GM12878 (cell line): ENCODE results near the gene RNF167. TPM values are rescaled to one million over a fixed set of nuclear protein-coding genes. Genes with fewer than 3 reads are reported as not detected.

ENCODE experiments used
- ATAC-seq: fragments of 200-7000 bp; cut with Tn5 transposase; 3 replicates; pipeline ENCODE4 v1.9.1; 2020; ENCODE audit warnings: mild to moderate bottlenecking, moderate library complexity
- BruUV-seq: library from RNA; stranded (reverse); fragments of 400-500 nt; replicated peaks from 2 replicates; lab custom pipeline; 2021; lab: Mats Ljungman, UMichigan
- CTCF ChIA-PET: fragments of 300-600 bp; sonication (Branson Sonifier 250); formaldehyde crosslinking; extraction: SDS; loops from one replicate; lab custom pipeline; 2021; ENCODE audit warnings: inconsistent platforms; lab: Yijun Ruan, JAX
- POLR2A ChIA-PET: fragments of 350-600 bp; formaldehyde crosslinking; extraction: SDS; loops from one replicate; lab custom pipeline; 2021; ENCODE audit warnings: inconsistent platforms; lab: Charles Lee
- RAD21 ChIA-PET: fragments of 300-600 bp; sonication (Branson Sonifier 250); formaldehyde crosslinking; loops from one replicate; lab custom pipeline; 2023; ENCODE audit warnings: antibody characterized with exemption; ENCODE audit not compliant: unreplicated experiment; lab: Charles Lee
- SMC1A ChIA-PET: fragments of 300-600 bp; sonication (Branson Sonifier 250); formaldehyde crosslinking; loops from one replicate; lab custom pipeline; 2023; ENCODE audit not compliant: unreplicated experiment, uncharacterized antibody; lab: Charles Lee
- DNase-seq: peaks from one replicate; pipeline ENCODE4 v3.0.0-alpha.2; 2011; ENCODE audit warnings: low read depth, low spot score
- FAIRE-seq: peaks from 3 replicates; lab custom pipeline; 2011; peaks lifted over from hg19 to GRCh38; lab: Jason Lieb, UNC
- H2AFZ ChIP-seq: 2 replicates; pipeline ENCODE4 v1.6.0; 2011; ENCODE audit warnings: low read depth, low read length, control low read depth; ENCODE audit not compliant: control insufficient read depth
- H3K27ac ChIP-seq: 2 replicates; pipeline ENCODE4 v1.5.1; 2011; ENCODE audit warnings: control low read depth; ENCODE audit not compliant: control insufficient read depth, insufficient read depth
- H3K27me3 ChIP-seq, 2 experiments: replicated peaks in 1 of 2; 2 replicates each; pipeline versions ENCODE4 v1.6.0 to v1.6.1; 2011; ENCODE audit warnings: low read length in 1 of 2; ENCODE audit not compliant: control insufficient read depth in 2 of 2, insufficient read depth in 2 of 2
- H3K36me3 ChIP-seq, 2 experiments: 2 replicates each; pipeline ENCODE4 v1.5.1; 2011; ENCODE audit warnings: low read length in 1 of 2; ENCODE audit not compliant: control insufficient read depth in 2 of 2, insufficient read depth in 2 of 2
- H3K4me1 ChIP-seq: 2 replicates; pipeline ENCODE4 v1.6.1; 2011; ENCODE audit warnings: mild to moderate bottlenecking, low read length, moderate library complexity, mixed read lengths; ENCODE audit not compliant: control insufficient read depth, insufficient read depth
- H3K4me2 ChIP-seq: 2 replicates; pipeline ENCODE4 v1.6.0; 2011; ENCODE audit warnings: control low read depth; ENCODE audit not compliant: control insufficient read depth, insufficient read depth
- H3K4me3 ChIP-seq: fragments of 200-600 bp; sonication (generic); 2 replicates; pipeline ENCODE4 v1.5.1; 2016
- H3K79me2 ChIP-seq: 2 replicates; pipeline ENCODE4 v1.6.0; 2011; ENCODE audit warnings: low read length; ENCODE audit not compliant: control insufficient read depth, insufficient read depth
- H3K9ac ChIP-seq: 2 replicates; pipeline ENCODE4 v1.8.0; 2011; ENCODE audit warnings: low read length, control low read depth, mixed read lengths; ENCODE audit not compliant: control insufficient read depth, insufficient read depth
- H3K9me3 ChIP-seq: replicated peaks from 3 replicates; pipeline ENCODE4 v1.5.1; 2011; ENCODE audit warnings: mild to moderate bottlenecking, low read length; ENCODE audit not compliant: control insufficient read depth, insufficient read depth
- H4K20me1 ChIP-seq: 2 replicates; pipeline ENCODE4 v1.6.0; 2011; ENCODE audit not compliant: control insufficient read depth, insufficient read depth
- BCL11A ChIP-seq: IDR thresholded peaks from 2 replicates; pipeline ENCODE4 v1.6.1; 2011; ENCODE audit warnings: low read depth, low read length
- BCL3 ChIP-seq: IDR thresholded peaks from 2 replicates; pipeline ENCODE4 v1.6.1; 2011; ENCODE audit warnings: borderline replicate concordance, low read depth, mild to moderate bottlenecking, moderate library complexity, low read length; ENCODE audit not compliant: insufficient read depth, poor library complexity, severe bottlenecking
- CBX3 ChIP-seq: fragments of 200-600 bp; sonication (generic); IDR thresholded peaks from 2 replicates; pipeline ENCODE4 v1.6.1; 2016; ENCODE audit warnings: low read depth, borderline replicate concordance
- DPF2 ChIP-seq: fragments of 450-650 bp; IDR thresholded peaks from 2 replicates; pipeline ENCODE4 v1.6.1; 2017; ENCODE audit warnings: mild to moderate bottlenecking
- HDGF ChIP-seq: fragments of 450-650 bp; IDR thresholded peaks from 2 replicates; pipeline ENCODE4 v1.6.1; 2016; ENCODE audit warnings: antibody characterized with exemption
- MEF2A ChIP-seq: IDR thresholded peaks from 2 replicates; pipeline ENCODE4 v1.6.1; 2011; ENCODE audit warnings: low read depth, mild to moderate bottlenecking, low read length, moderate library complexity; ENCODE audit not compliant: insufficient read depth
- MYB ChIP-seq: fragments of 150-350 bp; IDR thresholded peaks from 2 replicates; pipeline ENCODE4 v1.6.1; 2014; ENCODE audit warnings: mild to moderate bottlenecking, low read depth, low read length, borderline replicate concordance
- POLR2A ChIP-seq: IDR thresholded peaks from 2 replicates; pipeline ENCODE4 v1.6.1; 2011; ENCODE audit warnings: low read depth, mild to moderate bottlenecking, low read length
- POLR2AphosphoS5 ChIP-seq: IDR thresholded peaks from 2 replicates; pipeline ENCODE4 v1.6.1; 2011; ENCODE audit warnings: mild to moderate bottlenecking, low read length, inconsistent platforms
- RCOR1 ChIP-seq: conservative IDR thresholded peaks from 2 replicates; pipeline ENCODE4 v1.6.1; 2012; ENCODE audit warnings: low read depth, low read length, improper control_type of control experiment
- SPI1 ChIP-seq: IDR thresholded peaks from 2 replicates; pipeline ENCODE4 v1.6.1; 2011; ENCODE audit warnings: low read depth, mild to moderate bottlenecking, low read length, moderate library complexity, borderline replicate concordance; ENCODE audit not compliant: insufficient read depth
- SUZ12 ChIP-seq: fragments of 200-600 bp; sonication (generic); IDR thresholded peaks from one replicate; pipeline ENCODE4 v1.6.1; 2018; ENCODE audit warnings: antibody characterized with exemption, mild to moderate bottlenecking; ENCODE audit not compliant: unreplicated experiment
- TAF1 ChIP-seq: IDR thresholded peaks from 2 replicates; pipeline ENCODE4 v1.6.1; 2011; ENCODE audit warnings: mild to moderate bottlenecking, low read depth, low read length, borderline replicate concordance
- ZNF274 ChIP-seq: IDR thresholded peaks from one replicate; pipeline ENCODE4 v1.8.0; 2011; ENCODE audit not compliant: insufficient read length, insufficient read depth
- ZNF384 ChIP-seq: IDR thresholded peaks from 2 replicates; pipeline ENCODE4 v1.6.1; 2012; ENCODE audit warnings: low read depth, mild to moderate bottlenecking, low read length, improper control_type of control experiment, borderline replicate concordance
- WGBS: methylation state at CpG from one replicate; pipeline ENCODE4 v1.1.6; 2016; ENCODE audit warnings: low lambda C conversion rate; ENCODE audit not compliant: insufficient replicate concordance, insufficient coverage; ENCODE audit errors: missing lambda C conversion rate; 5-methylcytosine and 5-hydroxymethylcytosine counted together
- in situ Hi-C: fragments of 300-500 bp; cut with MboI; formaldehyde crosslinking; loops from 9 replicates; pipeline ENCODE4 v1.14.3; 2018; ENCODE audit warnings: mixed read lengths
- intact Hi-C: fragments of 100-400 bp; cut with micrococcal nuclease; formaldehyde crosslinking; loops from one replicate; pipeline ENCODE4 v1.14.2; 2022; ENCODE audit not compliant: unreplicated experiment
- polyA plus RNA-seq, 11 experiments: library from polyadenylated mRNA; depleted of rRNA in 4 of 11; unstranded in 6 of 11; stranded (reverse) in 5 of 11; fragments of >200 nt; fragmentation: Nextera tagmentation in 4 of 11; fragmentation: Illumina TruSeq in 1 of 11; extraction: Ambion mirVana in 4 of 11; extraction: Trizol in 1 of 11; gene quantifications; 1 replicate in 1 of 11; 2 replicates in 10 of 11; pipeline versions ENCODE4 v1.2.1 to v1.2.3, GENCODE V29; 2011 to 2016; ENCODE audit warnings: inconsistent platforms in 2 of 11, missing spikeins in 2 of 11, low read depth in 1 of 11
- total RNA-seq, 4 experiments: library from RNA; depleted of rRNA in 3 of 4; stranded (reverse); fragments of >200 nt in 3 of 4; fragmentation: Illumina TruSeq in 1 of 4; extraction: Trizol in 1 of 4; gene quantifications; 2 replicates each; pipeline versions ENCODE4 v1.2.1 to v1.2.3, GENCODE V29; 2013 to 2021
- TF ChIP-seq, protein P1 (sequence below): fragments of 450-650 bp; IDR thresholded peaks from 2 replicates; pipeline ENCODE4 v1.6.1; 2017; ENCODE audit warnings: mild to moderate bottlenecking, moderate library complexity

The RNF167 gene
- total and polyA plus RNA-seq, 10 of the 15 experiments (the other 5 are each of a cell fraction or from before 2014, with no cell fraction given), result 33.6 to 147 (median 57.6) TPM

DNA sequence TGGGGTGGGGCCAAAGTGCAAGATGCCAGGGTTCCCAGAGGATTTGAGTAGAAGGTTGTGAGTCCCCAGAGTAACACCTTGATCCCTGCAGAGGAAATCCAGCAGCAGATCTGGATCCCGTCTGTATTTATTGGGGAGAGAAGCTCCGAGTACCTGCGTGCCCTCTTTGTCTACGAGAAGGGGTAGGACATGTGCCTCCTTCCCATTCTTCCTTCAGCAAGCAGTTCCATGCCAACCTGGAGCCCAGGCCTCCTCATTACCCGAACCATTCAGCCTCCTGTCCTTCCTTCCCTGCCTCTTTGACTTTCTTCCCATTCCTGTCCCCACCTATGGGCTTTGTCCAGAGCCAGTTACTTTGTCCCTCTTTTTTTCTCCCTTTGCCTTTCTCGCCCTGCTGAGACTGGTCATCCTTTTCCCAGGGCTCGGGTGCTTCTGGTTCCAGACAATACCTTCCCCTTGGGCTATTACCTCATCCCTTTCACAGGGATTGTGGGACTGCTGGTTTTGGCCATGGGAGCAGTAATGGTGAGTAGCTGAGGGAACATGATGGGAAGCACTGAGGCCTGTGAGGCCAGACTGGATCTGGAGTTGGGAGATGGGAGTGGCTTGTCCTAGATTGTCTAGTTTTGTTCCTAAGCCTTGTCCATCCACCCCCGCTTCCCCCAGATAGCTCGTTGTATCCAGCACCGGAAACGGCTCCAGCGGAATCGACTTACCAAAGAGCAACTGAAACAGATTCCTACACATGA, 2.9 kb downstream of the RNF167 start:
- POLR2A ChIA-PET, result interaction anchor here (17.5 kb wide), 1 partner anchor 23 kb away, joined by 272 read pairs; the partner anchor contains the start of gene SPAG7
- intact Hi-C loops, result loop anchor here (5.0 kb wide), 1 partner anchor 294 kb away; no protein-coding TSS in a partner anchor
- H3K27me3 ChIP-seq, result no peaks in the 10 kb centered on the region

More for the DNA sequence above, 2.9 kb downstream of the RNF167 start:
- Histone ChIP-seq H3K27ac (peak overlapping the region; percentile 100), H3K9ac (peak overlapping the region; percentile 44), H3K4me1 (peaks cover 46% of the 10 kb centered on the region), H3K4me3 (peak overlapping the region; percentile 85; the same call in 1 of the 2 replicates), H4K20me1 (peaks cover 5% of the 10 kb centered on the region), H3K9me3 (no peaks in the 10 kb centered on the region), H3K36me3 (peaks cover 22% of the 10 kb centered on the region in 2 experiments), H2AFZ (no peak overlapping the region), H3K79me2 (peaks cover 94% of the 10 kb centered on the region), H3K4me2 (peak overlapping the region; percentile 55)
- RAD21 ChIA-PET, result interaction anchor here (1.7 kb wide), 1 partner anchor 25 kb away, joined by 6 read pairs; the partner anchor contains the start of gene SPAG7
- CTCF ChIA-PET, result no interaction called here
- WGBS, result 97% methylated on average over 13 of the region's 13 CpGs
- ATAC-seq (no peak), DNase-seq (no peak), FAIRE-seq (no peak)
- in situ Hi-C loops, result no loop called here
- TF ChIP-seq POLR2A, result peak; percentile 69
- TF ChIP-seq, protein P1, sequence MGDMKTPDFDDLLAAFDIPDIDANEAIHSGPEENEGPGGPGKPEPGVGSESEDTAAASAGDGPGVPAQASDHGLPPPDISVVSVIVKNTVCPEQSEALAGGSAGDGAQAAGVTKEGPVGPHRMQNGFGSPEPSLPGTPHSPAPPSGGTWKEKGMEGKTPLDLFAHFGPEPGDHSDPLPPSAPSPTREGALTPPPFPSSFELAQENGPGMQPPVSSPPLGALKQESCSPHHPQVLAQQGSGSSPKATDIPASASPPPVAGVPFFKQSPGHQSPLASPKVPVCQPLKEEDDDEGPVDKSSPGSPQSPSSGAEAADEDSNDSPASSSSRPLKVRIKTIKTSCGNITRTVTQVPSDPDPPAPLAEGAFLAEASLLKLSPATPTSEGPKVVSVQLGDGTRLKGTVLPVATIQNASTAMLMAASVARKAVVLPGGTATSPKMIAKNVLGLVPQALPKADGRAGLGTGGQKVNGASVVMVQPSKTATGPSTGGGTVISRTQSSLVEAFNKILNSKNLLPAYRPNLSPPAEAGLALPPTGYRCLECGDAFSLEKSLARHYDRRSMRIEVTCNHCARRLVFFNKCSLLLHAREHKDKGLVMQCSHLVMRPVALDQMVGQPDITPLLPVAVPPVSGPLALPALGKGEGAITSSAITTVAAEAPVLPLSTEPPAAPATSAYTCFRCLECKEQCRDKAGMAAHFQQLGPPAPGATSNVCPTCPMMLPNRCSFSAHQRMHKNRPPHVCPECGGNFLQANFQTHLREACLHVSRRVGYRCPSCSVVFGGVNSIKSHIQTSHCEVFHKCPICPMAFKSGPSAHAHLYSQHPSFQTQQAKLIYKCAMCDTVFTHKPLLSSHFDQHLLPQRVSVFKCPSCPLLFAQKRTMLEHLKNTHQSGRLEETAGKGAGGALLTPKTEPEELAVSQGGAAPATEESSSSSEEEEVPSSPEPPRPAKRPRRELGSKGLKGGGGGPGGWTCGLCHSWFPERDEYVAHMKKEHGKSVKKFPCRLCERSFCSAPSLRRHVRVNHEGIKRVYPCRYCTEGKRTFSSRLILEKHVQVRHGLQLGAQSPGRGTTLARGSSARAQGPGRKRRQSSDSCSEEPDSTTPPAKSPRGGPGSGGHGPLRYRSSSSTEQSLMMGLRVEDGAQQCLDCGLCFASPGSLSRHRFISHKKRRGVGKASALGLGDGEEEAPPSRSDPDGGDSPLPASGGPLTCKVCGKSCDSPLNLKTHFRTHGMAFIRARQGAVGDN, result no peak
- no peak for TF ChIP-seq SUZ12
- no peak for TF ChIP-seq TAF1
- TF ChIP-seq HDGF, result no peak
- TF ChIP-seq DPF2, result no peak
- TF ChIP-seq CBX3, result no peak
- TF ChIP-seq MYB, result no peak
- TF ChIP-seq ZNF384, result no peak
- no peak for TF ChIP-seq BCL3
- TF ChIP-seq BCL11A, result no peak
- TF ChIP-seq SPI1, result no peak
- peak; percentile 57 for TF ChIP-seq POLR2AphosphoS5
- TF ChIP-seq MEF2A, result no peak
- no peak for TF ChIP-seq ZNF274
- TF ChIP-seq RCOR1, result no peak
- SMC1A ChIA-PET, result interaction anchor here (7.1 kb wide), 1 partner anchor 24 kb away, joined by 50 read pairs; the partner anchor contains the start of gene SPAG7
- no TSS peak for BruUV-seq
